GM23248 (cell line): Measurements from ENCODE around the gene TMED7. TPM values are rescaled to one million over a fixed set of nuclear protein-coding genes. Genes with fewer than 3 reads are reported as not detected.

ENCODE experiments used
- DNase-seq: peaks from one replicate; pipeline ENCODE4 v3.0.0-alpha.2; 2015
- H2AFZ ChIP-seq: fragments of 200-600 bp; sonication (generic); 2 replicates; pipeline ENCODE4 v1.6.1; 2016; ENCODE audit warnings: antibody characterized with exemption
- H3F3A ChIP-seq: fragments of 200-600 bp; sonication (generic); 2 replicates; pipeline ENCODE4 v1.6.1; 2016; ENCODE audit warnings: mild to moderate bottlenecking, antibody characterized with exemption, mixed run types; ENCODE audit not compliant: insufficient read depth
- H3K27ac ChIP-seq: fragments of 200-600 bp; sonication (generic); 2 replicates; pipeline ENCODE4 v1.5.1; 2016; ENCODE audit warnings: mild to moderate bottlenecking
- H3K27me3 ChIP-seq: fragments of 200-600 bp; sonication (generic); replicated peaks from 2 replicates; pipeline ENCODE4 v1.6.1; 2016; ENCODE audit warnings: mild to moderate bottlenecking; ENCODE audit not compliant: insufficient read depth
- H3K36me3 ChIP-seq: fragments of 200-600 bp; sonication (generic); 2 replicates; pipeline ENCODE4 v1.6.1; 2016; ENCODE audit warnings: low read depth, mild to moderate bottlenecking
- H3K4me1 ChIP-seq: fragments of 200-600 bp; sonication (generic); 2 replicates; pipeline ENCODE4 v1.6.1; 2016; ENCODE audit warnings: mild to moderate bottlenecking; ENCODE audit not compliant: insufficient read depth
- H3K4me2 ChIP-seq: fragments of 200-600 bp; sonication (generic); one replicate; pipeline ENCODE4 v1.6.1; 2016; ENCODE audit warnings: mild to moderate bottlenecking; ENCODE audit not compliant: unreplicated experiment
- H3K4me3 ChIP-seq: fragments of 200-600 bp; sonication (generic); 2 replicates; pipeline ENCODE4 v1.5.1; 2016; ENCODE audit warnings: mild to moderate bottlenecking
- H3K79me2 ChIP-seq: fragments of 200-600 bp; sonication (generic); 2 replicates; pipeline ENCODE4 v1.6.1; 2016; ENCODE audit warnings: mild to moderate bottlenecking; ENCODE audit not compliant: insufficient read depth
- H3K9ac ChIP-seq: fragments of 200-600 bp; sonication (generic); 2 replicates; pipeline ENCODE4 v1.6.1; 2016; ENCODE audit warnings: mild to moderate bottlenecking
- H3K9me2 ChIP-seq: fragments of 200-600 bp; sonication (generic); 2 replicates; pipeline ENCODE4 v1.6.1; 2016; ENCODE audit warnings: mixed run types, mild to moderate bottlenecking, moderate library complexity; ENCODE audit not compliant: insufficient read depth
- H3K9me3 ChIP-seq: fragments of 200-600 bp; sonication (generic); one replicate; pipeline ENCODE4 v1.6.1; 2017; ENCODE audit warnings: low read depth
- H4K20me1 ChIP-seq: fragments of 200-600 bp; sonication (generic); 2 replicates; pipeline ENCODE4 v1.6.0; 2016; ENCODE audit not compliant: insufficient read depth
- EZH2 ChIP-seq: fragments of 200-600 bp; sonication (generic); IDR thresholded peaks from 2 replicates; pipeline ENCODE4 v1.6.1; 2018; ENCODE audit warnings: antibody characterized with exemption, mild to moderate bottlenecking; ENCODE audit not compliant: insufficient read depth, poor library complexity, severe bottlenecking
- EZH2phosphoT487 ChIP-seq: fragments of 200-600 bp; sonication (generic); IDR thresholded peaks from 2 replicates; pipeline ENCODE4 v1.6.1; 2018; ENCODE audit warnings: antibody characterized with exemption, moderate library complexity, mild to moderate bottlenecking, low read depth; ENCODE audit not compliant: insufficient read depth
- WGBS, 2 experiments: methylation state at CpG; one replicate each; pipeline ENCODE4 v1.1.6; 2015 to 2017; ENCODE audit warnings: low lambda C conversion rate in 2 of 2, low coverage in 1 of 2; ENCODE audit errors: missing lambda C conversion rate in 2 of 2; 5-methylcytosine and 5-hydroxymethylcytosine counted together
- in situ Hi-C: fragments of 300-500 bp; cut with MboI; formaldehyde crosslinking; loops from 2 replicates; pipeline ENCODE4 v1.15.0; 2020
- polyA plus RNA-seq: library from polyadenylated mRNA; unstranded; fragments of >200 nt; fragmentation: Nextera tagmentation; extraction: Ambion mirVana; gene quantifications from 2 replicates; pipeline ENCODE4 v1.2.1, GENCODE V29; 2016
- total RNA-seq: library from RNA; depleted of rRNA; stranded (reverse); fragments of >200 nt; shearing (Covaris generic); gene quantifications from 2 replicates; pipeline ENCODE4 v1.2.3, GENCODE V29; 2014

Gene TMED7
- total and polyA plus RNA-seq, 2 experiments from 2014 or later, result 97.7 to 163 TPM

- no peak overlapping the region for H3K4me3 ChIP-seq
- no peak for TF ChIP-seq EZH2
- no peak for TF ChIP-seq EZH2phosphoT487
- H2AFZ ChIP-seq, result no peak overlapping the region
- no peaks in the 10 kb centered on the region for H3K27me3 ChIP-seq
- H3K9me3 ChIP-seq, result no peaks in the 10 kb centered on the region
- peaks cover 10% of the 10 kb centered on the region for H3K79me2 ChIP-seq
- DNase-seq, result no peak
- H3F3A ChIP-seq, result peaks cover 4% of the 10 kb centered on the region; the same call in 1 of the 2 replicates
- H3K36me3 ChIP-seq, result no peaks in the 10 kb centered on the region
- no peaks in the 10 kb centered on the region for H4K20me1 ChIP-seq
- H3K9me2 ChIP-seq, result no peaks in the 10 kb centered on the region
- in situ Hi-C loops, result loop anchor here (10.0 kb wide), 1 partner anchor 205 kb away; no protein-coding TSS in a partner anchor
- H3K9ac ChIP-seq, result no peak overlapping the region
- WGBS, 2 experiments, result 91 to 92% methylated on average over 1 of the region's 1 CpG
- H3K4me1 ChIP-seq, result peaks cover 7% of the 10 kb centered on the region; the same call in 1 of the 2 replicates
- H3K27ac ChIP-seq, result no peak overlapping the region
- H3K4me2 ChIP-seq, result no peak overlapping the region
These were observed 4.1 kb upstream of the TMED7 start for GRCh38 chr5:115629903-115630302.

- Histone ChIP-seq H3K4me2 (no peak overlapping the region), H4K20me1 (0 out of 2 replicates have a peak, but pooled peaks cover 4% of the 10 kb centered on the region), H3K79me2 (peaks cover 35% of the 10 kb centered on the region), H3K9me3 (no peaks in the 10 kb centered on the region), H3K27ac (0 out of 2 replicates have a peak overlapping the region, but pooled peaks have one; percentile 95), H3K4me3 (no peak overlapping the region), H3F3A (peaks cover 4% of the 10 kb centered on the region; the same call in 1 of the 2 replicates), H3K9me2 (no peaks in the 10 kb centered on the region), H3K4me1 (peaks cover 22% of the 10 kb centered on the region), H2AFZ (peak overlapping the region; percentile 95), H3K9ac (no peak overlapping the region), H3K27me3 (no peaks in the 10 kb centered on the region), H3K36me3 (no peaks in the 10 kb centered on the region; the same call in 1 of the 2 replicates)
- peak; percentile 20 for DNase-seq
- WGBS, 2 experiments, result 76 to 83% methylated on average over 5 of the region's 5 CpGs
- in situ Hi-C loops, result loop anchor here (10.0 kb wide), 1 partner anchor 207 kb away; no protein-coding TSS in a partner anchor
- TF ChIP-seq EZH2, result no peak
- TF ChIP-seq EZH2phosphoT487, result no peak
These were observed 1.5 kb upstream of the TMED7 start for GRCh38 chr5:115627295-115627865.

GRCh38 chr5:115626445-115626823, 598 bp upstream of the TMED7 start:
- DNase-seq, result peak; percentile 74
- no peaks in the 10 kb centered on the region for H3K9me3 ChIP-seq
- H3K79me2 ChIP-seq, result peaks cover 44% of the 10 kb centered on the region
- H3F3A ChIP-seq, result peaks cover 4% of the 10 kb centered on the region; the same call in 1 of the 2 replicates
- 1% methylated on average over 9 of the region's 9 CpGs for WGBS, 2 experiments
- TF ChIP-seq EZH2 (no peak), EZH2phosphoT487 (no peak)
- H3K27me3 ChIP-seq, result no peaks in the 10 kb centered on the region
- 0 out of 2 replicates have a peak, but pooled peaks cover 4% of the 10 kb centered on the region for H4K20me1 ChIP-seq
- in situ Hi-C loops, result loop anchor here (10.0 kb wide), 1 partner anchor 208 kb away; no protein-coding TSS in a partner anchor
- no peaks in the 10 kb centered on the region; the same call in 1 of the 2 replicates for H3K36me3 ChIP-seq
- peak overlapping the region; percentile 95 for H2AFZ ChIP-seq
- peak overlapping the region; percentile 99 for H3K9ac ChIP-seq
- H3K4me1 ChIP-seq, result peaks cover 22% of the 10 kb centered on the region
- H3K4me3 ChIP-seq, result peak overlapping the region; percentile 97
- no peaks in the 10 kb centered on the region for H3K9me2 ChIP-seq
- peak overlapping the region; percentile 86 for H3K4me2 ChIP-seq
- peak overlapping the region; percentile 95 for H3K27ac ChIP-seq

DNA sequence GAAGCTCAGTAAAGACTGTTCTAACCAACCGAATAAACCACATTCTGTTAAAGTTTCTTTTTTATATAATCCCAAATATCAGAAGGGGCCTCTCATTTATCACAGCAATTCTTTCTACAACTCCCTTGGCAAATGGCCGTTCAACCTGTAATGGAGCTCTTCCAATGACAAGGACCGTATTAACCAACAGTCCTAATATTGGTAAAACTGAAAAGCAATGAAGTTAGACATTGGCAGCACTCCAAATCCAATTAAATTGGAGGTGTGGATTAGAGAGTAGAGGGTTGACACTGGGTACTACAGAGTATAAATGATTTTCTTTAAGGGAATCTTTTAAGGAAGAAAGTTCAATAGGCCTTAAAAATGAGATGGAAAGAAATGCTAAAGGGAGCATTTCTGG, 842 bp downstream of the TMED7 start:
- TF ChIP-seq EZH2phosphoT487, result no peak
- no peak for TF ChIP-seq EZH2
- no peaks in the 10 kb centered on the region for H3K9me2 ChIP-seq
- peaks cover 59% of the 10 kb centered on the region for H3K79me2 ChIP-seq
- peaks cover 22% of the 10 kb centered on the region for H3K4me1 ChIP-seq
- H3K9ac ChIP-seq, result peak overlapping the region; percentile 99
- no peaks in the 10 kb centered on the region for H3K9me3 ChIP-seq
- H3K4me2 ChIP-seq, result peak overlapping the region; percentile 93
- peak overlapping the region; percentile 84 for H2AFZ ChIP-seq
- peak overlapping the region; percentile 96 for H3K27ac ChIP-seq
- in situ Hi-C loops, result loop anchor here (10.0 kb wide), 1 partner anchor 210 kb away; no protein-coding TSS in a partner anchor
- peaks cover 4% of the 10 kb centered on the region; the same call in 1 of the 2 replicates for H3F3A ChIP-seq
- 18 to 20% methylated on average over 3 of the region's 3 CpGs for WGBS, 2 experiments
- H4K20me1 ChIP-seq, result 0 out of 2 replicates have a peak, but pooled peaks cover 4% of the 10 kb centered on the region
- H3K4me3 ChIP-seq, result peak overlapping the region; percentile 97
- no peaks in the 10 kb centered on the region for H3K27me3 ChIP-seq
- H3K36me3 ChIP-seq, result peaks cover 4% of the 10 kb centered on the region
- peak; percentile 48 for DNase-seq
